Measurements from ENCODE around the gene DAAM1.

DAAM1 gene

GRCh38 chr14:59297071-59297776, 108.8 kb downstream of the DAAM1 start:
- no peak for TF ChIP-seq CTCF (IDR thresholded peaks at IDR 0.05; ENCODE audit: low read depth, low read length, missing control alignments)
- DNase-seq (ENCODE audit: low read depth), result no peak
- no peak overlapping the region for H3K4me3 ChIP-seq (ENCODE audit: low read depth, low read length)

GRCh38 chr14:59299731-59300130, 111.3 kb downstream of the DAAM1 start:
- no peak for DNase-seq (ENCODE audit: low read depth)
- no peak for TF ChIP-seq CTCF (IDR thresholded peaks at IDR 0.05; ENCODE audit: low read depth, low read length, missing control alignments)
- H3K4me3 ChIP-seq (ENCODE audit: low read depth, low read length), result no peak overlapping the region

- no peak overlapping the region for H3K4me3 ChIP-seq (ENCODE audit: low read depth, low read length)
- TF ChIP-seq CTCF (IDR thresholded peaks at IDR 0.05; ENCODE audit: low read depth, low read length, missing control alignments), result no peak
- DNase-seq (ENCODE audit: low read depth), result peak; percentile 45
Observed at GRCh38 chr14:59301354-59301753, 112.9 kb downstream of the DAAM1 start.

- TF ChIP-seq CTCF (IDR thresholded peaks at IDR 0.05; ENCODE audit: low read depth, low read length, missing control alignments), result no peak
- no peak overlapping the region for H3K4me3 ChIP-seq (ENCODE audit: low read depth, low read length)
- no peak for DNase-seq (ENCODE audit: low read depth)
Observed at GRCh38 chr14:59302313-59302712, 113.8 kb downstream of the DAAM1 start.

GRCh38 chr14:59303216-59303615, 114.7 kb downstream of the DAAM1 start:
- H3K4me3 ChIP-seq (ENCODE audit: low read depth, low read length), result no peak overlapping the region
- DNase-seq (ENCODE audit: low read depth), result no peak
- TF ChIP-seq CTCF (IDR thresholded peaks at IDR 0.05; ENCODE audit: low read depth, low read length, missing control alignments), result no peak

- TF ChIP-seq CTCF (IDR thresholded peaks at IDR 0.05; ENCODE audit: low read depth, low read length, missing control alignments), result no peak
- no peak for DNase-seq (ENCODE audit: low read depth)
- H3K4me3 ChIP-seq (ENCODE audit: low read depth, low read length), result no peak overlapping the region
Observed at GRCh38 chr14:59305231-59305630, 116.8 kb downstream of the DAAM1 start.
